ENCODE data around the gene UFSP1.

DNA sequence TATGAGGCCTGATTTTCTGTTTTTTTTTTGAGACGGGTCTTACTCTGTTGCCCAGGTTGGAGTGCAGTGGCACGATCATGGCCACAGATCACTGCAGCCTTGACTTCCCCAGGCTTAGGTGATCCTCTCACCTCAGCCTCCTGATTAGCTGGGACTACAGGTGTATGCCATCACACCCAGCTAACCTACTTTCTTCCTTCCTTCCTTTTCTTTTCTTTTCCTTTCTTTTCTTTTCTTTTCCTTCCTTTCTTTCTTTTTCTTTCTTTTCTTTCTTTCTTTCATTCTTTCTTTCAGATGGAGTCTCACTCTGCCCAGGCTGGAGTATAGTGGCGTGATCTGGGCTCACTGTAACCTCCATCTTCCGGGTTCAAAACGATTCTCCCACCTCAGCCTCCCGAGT, 10.8 kb downstream of the UFSP1 start:
- TF ChIP-seq, protein P1, sequence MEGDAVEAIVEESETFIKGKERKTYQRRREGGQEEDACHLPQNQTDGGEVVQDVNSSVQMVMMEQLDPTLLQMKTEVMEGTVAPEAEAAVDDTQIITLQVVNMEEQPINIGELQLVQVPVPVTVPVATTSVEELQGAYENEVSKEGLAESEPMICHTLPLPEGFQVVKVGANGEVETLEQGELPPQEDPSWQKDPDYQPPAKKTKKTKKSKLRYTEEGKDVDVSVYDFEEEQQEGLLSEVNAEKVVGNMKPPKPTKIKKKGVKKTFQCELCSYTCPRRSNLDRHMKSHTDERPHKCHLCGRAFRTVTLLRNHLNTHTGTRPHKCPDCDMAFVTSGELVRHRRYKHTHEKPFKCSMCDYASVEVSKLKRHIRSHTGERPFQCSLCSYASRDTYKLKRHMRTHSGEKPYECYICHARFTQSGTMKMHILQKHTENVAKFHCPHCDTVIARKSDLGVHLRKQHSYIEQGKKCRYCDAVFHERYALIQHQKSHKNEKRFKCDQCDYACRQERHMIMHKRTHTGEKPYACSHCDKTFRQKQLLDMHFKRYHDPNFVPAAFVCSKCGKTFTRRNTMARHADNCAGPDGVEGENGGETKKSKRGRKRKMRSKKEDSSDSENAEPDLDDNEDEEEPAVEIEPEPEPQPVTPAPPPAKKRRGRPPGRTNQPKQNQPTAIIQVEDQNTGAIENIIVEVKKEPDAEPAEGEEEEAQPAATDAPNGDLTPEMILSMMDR (IDR thresholded peaks at IDR 0.05) = no peak
- no peak for TF ChIP-seq POLR2A (IDR thresholded peaks at IDR 0.05)
